ENCODE data around the gene ISG20.

The ISG20 gene

DNA sequence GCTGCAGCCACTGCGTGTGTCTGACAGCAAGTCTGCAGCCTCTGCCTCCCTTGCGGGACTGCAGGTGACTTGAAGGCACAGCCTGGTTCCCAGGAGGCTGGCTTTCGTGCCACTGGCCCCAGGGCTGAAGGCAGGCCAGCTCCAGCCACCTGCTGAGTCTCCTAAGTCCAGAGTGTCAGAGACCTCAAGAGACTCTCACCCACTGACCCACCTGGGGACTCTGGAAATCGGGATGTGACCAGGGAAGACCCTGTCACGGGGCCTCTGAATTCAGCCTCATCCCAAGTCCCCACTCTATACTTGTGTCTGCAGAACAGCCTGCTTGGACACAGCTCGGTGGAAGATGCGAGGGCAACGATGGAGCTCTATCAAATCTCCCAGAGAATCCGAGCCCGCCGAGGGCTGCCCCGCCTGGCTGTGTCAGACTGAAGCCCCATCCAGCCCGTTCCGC, 16.3 kb downstream of the ISG20 start:
- no peak for DNase-seq

DNA sequence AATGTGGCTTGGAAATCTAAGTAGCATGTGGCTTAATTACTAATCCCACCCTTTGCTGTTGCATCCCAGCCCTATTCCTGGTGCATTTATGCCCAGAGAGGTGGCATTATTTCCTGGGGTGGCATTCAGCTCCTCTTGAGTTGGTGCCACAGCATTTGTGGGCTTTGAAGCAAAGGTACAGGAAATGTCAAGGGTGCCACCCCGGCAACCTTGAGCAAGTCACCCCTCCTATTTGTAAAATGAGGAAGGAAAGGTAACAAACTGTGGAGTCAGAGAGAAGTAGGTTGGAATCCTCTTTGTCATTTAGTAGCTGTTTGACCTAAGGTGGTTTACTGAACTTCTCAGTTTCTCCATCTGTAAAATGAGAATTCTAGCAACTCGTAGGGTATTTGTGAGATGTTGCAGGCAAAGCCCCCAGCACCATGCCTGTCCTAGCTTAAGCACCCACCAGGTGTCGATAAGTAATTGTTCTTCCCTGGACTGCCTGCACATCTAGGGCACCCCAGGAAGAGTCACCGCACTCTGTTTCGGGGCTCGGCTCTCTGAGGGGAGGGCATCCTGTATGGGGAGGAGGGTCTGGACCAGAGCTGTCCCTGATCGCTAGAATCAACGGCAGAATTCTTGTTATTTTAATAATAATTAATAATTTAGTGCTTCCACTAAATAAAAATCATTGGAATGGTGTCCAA, 17.1 kb downstream of the ISG20 start:
- no peak for DNase-seq

- DNase-seq: peak in 1 of 2 donors; percentile 79
These were observed 18.0 kb downstream of the ISG20 start for GRCh38 chr15:88656760-88657221.

GRCh38 chr15:88657326-88658069, 18.7 kb downstream of the ISG20 start:
- DNase-seq: peak in 1 of 2 donors; percentile 11

GRCh38 chr15:88658070-88658965, 19.5 kb downstream of the ISG20 start:
- no peak for DNase-seq

DNA sequence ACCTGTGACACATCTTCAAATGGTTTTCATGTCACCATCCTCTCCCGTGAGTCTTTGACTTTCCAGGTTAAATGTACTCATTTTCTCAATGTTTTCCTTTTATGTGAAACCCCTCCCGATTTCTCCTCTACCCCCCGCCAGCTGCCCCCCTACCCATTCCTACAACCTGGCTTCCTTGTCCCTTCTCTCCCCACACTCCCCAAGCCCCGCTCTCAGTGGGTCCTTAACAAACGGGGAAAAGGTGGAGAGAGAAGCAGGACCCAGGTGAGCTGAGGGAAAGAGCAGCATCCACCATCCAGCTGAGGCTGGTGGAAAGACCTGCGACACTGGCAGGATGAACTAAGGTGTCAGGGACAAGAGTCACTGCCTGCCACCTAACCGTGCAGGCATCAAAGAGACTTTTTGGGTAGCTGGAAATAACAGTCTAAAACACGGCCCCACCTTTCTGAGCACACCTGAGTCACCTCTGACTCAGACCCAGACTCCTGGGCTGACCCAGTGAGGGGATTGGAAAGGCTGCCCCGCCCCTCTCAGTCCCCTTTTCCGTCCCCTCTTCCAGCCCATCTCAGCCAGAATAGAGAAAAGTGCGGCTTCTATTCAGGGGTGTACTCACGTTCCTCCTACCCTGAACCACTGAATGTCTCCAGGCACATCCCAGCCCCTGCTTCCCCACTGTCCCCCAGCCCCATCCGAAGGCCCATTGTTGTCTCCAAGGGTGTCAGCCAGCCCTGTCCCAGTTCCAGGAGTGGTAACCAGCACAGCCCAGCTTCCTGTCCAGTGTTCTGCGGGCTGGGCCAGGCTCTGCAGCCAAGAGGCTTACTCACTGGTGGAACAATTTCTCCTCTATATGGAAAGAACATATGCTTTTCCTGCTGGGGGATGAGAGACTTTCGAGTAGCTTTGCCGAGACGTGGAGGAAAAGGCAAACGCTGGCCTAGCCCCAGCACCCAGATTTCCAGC, 20.4 kb downstream of the ISG20 start:
- DNase-seq: no peak

DNA sequence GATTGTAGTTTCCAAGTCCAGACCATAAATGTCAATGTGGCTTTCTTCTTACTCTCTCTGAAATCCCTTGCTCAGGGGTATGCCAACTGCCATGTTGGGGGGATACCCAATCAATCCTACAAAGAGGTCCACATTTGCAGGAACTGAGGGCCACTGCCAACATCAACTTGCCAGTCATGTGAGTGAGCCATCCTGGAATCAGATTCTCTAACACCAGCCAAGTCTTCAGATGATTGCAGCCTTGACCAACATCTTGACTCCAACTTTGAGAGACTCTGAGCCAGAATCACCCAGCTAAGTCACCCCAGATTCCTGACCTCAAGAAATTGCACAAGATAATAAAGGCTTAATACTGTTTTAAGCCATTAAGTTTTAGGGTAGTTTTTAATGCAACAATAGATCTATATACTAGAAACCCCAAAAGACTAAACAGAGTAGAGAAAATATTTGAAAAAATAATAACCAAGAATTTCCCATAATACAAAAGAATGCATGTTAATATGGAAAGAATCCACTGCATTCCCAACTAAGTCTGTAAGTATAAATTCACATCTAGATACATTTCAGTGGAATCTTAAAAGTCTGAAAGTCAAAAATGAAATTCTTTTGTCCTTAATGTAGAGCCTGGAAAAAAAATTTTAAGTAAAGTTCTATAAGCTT, 22.4 kb downstream of the ISG20 start:
- no peak for DNase-seq

DNA sequence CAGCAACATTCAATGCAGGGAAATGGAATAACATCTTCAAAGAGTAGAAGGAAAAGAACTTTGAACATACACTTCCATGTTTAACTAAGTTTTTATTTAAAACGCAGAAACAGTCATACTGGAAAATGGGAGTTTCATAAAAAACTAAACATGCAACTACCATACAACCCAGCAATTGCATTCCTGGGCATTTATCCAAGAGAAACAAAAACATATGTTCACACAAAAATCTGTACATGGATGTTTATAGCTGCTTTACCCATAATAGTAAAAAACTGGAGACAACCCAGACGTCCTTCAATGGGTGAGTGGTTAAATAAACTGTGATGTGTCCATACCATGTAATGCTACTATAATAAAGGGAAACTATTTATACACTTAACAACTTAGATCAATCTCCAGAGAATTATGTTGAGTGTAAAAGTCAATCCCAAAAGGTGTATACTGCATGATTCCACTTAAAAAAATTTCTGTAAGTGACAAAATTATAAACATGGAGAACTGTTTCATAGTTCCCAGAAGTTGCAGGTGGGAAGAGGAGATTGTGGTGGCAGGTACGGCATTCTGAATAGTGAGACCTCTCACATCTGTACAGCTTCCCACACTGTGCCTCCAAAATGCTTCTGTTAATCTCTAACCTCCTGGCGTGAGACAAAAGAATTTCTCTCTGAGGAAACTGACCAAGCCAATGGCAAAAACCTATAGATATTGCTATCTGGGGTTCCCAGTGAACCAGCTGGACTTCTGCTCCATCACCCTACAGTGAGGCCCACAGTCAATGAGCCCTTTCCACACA, 23.1 kb downstream of the ISG20 start:
- DNase-seq: no peak

GRCh38 chr15:88663141-88663621, 24.4 kb downstream of the ISG20 start:
- DNase-seq: no peak

GRCh38 chr15:88664151-88664778, 25.4 kb downstream of the ISG20 start:
- DNase-seq: peak; percentile 72 to 74

- no peak for DNase-seq
These were observed 35.8 kb downstream of the ISG20 start for GRCh38 chr15:88674661-88675060.

- no peak for DNase-seq
These were observed 39.9 kb downstream of the ISG20 start for GRCh38 chr15:88678755-88679154.

GRCh38 chr15:88680241-88681001, 41.6 kb downstream of the ISG20 start:
- no peak for DNase-seq

DNA sequence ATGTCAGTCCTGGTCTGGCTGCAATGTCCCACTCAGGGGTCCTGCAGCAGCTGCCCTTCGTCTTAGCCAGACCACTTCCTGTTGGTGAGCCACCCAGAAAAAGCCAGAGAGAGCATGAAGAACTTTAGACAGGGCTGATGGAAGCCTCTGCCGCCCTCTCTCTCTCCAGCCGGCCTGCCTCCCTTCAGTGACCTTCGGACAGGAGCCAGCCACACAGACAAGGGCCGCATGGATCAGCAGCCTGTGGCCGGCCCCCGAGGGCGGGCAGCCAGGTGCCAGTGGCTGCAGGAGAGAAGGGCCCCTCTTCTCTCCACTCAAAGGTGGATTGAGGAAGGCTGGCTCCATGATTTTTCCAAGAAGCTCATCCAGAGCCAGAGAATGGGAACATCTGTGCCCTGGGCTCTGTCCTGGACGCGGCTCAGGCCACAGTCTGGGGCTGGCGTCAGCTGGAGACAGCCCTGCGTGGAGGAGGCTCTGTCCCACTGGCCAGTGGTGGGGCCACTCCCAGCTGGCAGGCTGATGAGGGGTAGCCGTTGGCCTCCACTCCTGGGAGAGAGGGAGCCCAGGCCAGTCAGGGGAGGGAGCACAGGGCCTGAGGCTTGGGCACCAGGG, 42.9 kb downstream of the ISG20 start:
- no peak for DNase-seq

- DNase-seq: no peak
These were observed 45.5 kb downstream of the ISG20 start for GRCh38 chr15:88684345-88684744.

DNA sequence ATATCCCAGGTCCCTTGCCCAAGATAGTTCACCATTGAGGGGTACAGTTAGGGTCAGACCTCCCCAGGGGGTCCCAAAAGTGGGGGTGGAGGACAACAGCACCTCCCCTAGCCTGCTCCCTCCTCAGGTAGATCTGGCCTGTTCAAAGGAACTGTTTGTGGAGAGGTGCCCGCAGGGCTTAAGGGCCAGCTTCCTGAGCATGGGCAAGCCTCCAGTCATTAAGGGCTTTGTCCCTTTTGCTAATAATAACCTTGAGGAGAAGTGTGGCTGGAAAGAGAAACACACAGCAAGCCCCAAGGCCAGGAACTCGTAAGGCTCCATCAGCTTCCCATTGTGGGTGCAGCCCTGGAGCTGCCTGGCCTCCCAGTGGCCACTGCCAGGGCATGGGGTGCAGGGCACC, 47.4 kb downstream of the ISG20 start:
- DNase-seq: no peak

DNA sequence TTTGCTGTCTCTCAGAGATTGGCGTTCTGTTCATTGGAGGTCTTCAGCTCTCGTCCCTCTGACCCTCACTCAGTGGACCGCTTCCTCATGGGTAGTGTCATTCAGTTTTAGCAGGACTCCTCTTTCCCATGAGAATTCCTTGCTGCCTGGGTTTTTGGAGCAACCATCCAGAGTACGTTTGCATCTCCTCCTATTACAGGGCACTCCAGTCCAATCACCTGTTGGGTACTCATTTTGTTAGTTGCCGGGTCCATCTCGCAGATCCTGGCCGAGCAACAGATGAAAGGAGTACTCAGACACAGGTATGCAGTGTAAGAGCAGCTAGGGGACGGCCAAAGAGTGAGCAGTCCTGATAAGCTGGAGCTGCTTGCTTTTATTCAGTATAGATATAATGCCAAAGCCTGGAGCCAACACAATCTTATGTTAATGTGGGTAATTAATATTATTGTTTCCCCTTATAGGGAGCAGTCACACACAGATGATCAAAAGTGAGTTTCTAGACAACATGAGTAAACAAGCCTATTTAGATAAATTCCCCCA, 49.6 kb downstream of the ISG20 start:
- no peak for DNase-seq

GRCh38 chr15:88690331-88690730, 51.5 kb downstream of the ISG20 start:
- no peak for DNase-seq
